Stromal cell of bone marrow (primary cell): ENCODE data around the gene FKBP4.

ENCODE experiments used
- DNase-seq: peaks from one replicate; pipeline ENCODE4 v3.0.0-alpha.2; 2012; ENCODE audit warnings: low read depth

Gene FKBP4

DNA sequence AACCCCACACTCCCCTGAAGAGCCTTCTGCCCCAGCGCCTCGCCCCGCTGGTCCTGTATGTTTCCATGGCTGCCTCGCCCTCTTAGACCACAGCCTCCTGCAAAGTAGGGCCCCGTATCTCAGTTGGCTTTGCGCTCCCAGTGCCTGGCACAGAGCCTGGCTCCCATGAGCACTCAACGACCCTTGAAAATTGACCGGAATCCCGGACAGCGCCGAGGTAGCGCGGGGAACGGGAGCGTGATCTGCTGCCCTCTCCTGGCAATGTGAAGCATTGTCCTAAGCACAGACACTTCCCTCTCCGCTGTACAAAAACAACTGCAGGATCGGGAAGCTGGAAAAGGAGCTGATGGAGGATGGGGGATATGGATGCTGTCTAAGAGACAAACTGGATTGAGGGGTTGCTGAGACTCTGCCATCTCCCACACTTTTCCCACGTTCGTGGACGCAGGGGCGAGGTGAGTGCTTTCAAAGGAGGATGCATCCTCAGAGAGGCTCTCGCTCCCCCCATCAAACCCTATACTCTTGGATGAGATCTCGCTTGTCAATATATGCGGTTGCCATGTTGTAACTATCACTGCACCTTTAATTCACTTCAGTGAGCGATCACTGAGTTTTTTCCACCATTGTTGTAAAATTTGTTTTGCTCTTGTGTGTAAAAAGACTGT lies 10.7 kb upstream of the FKBP4 start:
- DNase-seq = no peak

DNA sequence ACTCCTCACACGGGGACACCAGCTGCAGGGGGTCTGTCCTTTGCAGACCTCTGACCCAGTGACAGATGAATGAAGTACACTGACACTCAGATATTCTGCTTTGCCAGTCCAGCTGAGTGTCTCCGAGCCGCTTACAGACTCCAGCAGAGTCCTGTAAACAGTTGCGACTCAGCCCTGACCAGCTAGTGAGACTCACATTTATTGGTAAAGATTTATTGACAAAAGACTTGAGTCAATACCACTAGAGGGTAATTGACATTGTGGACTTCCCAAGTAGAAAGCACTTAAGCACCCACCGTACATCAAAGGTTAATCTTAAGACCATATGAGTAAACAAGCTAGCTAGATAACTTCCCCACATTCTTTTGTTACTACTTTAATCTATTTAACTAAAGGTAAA lies 9.8 kb upstream of the FKBP4 start:
- DNase-seq = no peak

DNA sequence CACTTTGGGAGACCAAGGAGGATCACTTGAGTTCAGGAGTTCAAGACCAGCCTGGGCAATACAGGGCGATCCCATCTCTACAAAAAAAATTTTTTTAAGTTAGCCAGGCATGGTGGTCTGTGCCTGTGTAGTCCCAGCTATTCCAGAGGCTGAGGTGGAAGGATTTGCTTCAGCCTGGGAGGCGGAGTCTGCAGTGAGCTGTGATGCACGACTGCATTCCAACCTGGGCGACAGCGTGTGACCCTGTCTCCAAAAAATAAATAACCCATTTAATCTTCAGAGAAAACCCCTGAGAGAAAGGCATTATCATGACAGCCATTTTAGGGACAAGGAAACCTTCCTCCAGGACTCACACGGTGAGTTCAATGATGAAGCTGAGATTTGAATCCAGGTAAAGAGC lies 3.7 kb upstream of the FKBP4 start:
- no peak for DNase-seq

GRCh38 chr12:2792671-2793500 lies 1.9 kb upstream of the FKBP4 start:
- no peak for DNase-seq

GRCh38 chr12:2793561-2793960 lies 1.2 kb upstream of the FKBP4 start:
- no peak for DNase-seq

DNA sequence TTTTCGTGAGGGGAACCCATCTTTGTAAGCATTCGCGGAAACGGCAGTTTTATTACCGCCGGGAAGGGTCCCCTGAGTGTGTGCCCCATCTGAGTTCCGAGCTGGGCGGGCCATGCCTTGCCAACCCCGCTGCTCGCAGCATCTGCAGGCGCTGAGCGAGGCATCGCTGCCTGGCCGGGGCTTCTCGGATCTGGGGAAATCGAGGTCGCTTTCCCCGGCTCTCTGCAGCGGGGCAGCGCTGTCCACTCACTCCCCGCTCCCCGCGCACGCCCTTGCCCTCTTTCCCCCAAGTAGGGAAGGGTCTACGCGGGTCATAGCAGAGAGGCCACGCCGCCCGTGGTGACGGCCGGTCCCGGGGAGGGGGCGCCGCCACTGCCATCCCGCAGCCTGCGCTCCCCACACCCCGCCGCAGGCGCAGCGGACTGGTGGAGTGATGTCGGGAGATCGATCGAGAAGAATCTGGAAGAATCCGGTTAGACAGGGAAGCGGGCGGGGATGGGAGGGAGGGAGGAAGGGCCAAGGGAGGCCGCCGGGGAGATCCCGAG lies 507 bp upstream of the FKBP4 start:
- no peak for DNase-seq

DNA sequence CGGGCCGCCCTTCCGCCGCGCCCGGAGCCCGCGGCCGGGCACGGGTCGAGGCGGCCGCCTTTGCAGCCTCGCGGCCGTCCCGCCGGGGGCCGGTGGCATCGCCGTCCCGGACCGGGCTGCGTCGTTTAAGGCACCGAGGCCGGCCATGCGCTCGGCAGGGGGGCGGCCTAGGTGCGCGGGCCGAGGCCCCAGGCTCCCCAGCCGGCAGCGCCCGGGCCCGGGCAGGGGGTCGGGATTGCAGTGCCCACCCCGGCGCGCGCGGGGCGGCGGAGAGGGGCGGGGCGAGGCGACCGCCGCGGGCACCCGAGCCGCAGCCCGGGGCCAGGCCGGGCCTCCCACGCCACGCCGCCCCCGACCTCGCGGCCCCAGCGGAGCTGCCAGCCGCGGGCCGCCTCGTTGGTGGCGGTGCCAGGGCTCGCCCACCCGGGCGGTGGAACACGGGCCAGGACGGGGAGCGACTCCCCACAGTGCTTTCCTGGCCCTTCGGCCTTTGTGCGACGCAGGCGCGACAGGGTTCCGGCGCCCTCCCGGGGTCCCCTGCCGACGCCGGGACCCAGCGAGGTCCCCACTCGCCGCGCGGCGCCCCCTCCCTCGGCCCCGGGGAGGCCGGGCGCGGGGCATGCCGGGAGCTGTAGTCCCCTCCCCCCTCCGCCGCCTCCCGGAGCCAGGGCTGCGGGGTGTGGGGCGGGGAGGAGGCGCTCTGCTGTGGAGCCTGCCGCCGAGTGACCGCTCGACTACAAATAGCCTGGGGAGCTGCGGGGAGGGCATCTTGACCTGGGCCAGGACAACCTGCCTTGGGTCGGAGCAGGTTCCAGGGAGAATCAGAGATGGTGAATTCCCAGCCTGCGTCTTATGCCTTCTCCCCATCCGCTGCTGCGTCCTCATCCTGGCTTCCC lies 769 bp downstream of the FKBP4 start:
- DNase-seq = peak; percentile 50

GRCh38 chr12:2796187-2796666 lies 1.5 kb downstream of the FKBP4 start:
- DNase-seq = no peak

- no peak for DNase-seq
These were observed 3.1 kb downstream of the FKBP4 start for GRCh38 chr12:2797721-2798418.

DNA sequence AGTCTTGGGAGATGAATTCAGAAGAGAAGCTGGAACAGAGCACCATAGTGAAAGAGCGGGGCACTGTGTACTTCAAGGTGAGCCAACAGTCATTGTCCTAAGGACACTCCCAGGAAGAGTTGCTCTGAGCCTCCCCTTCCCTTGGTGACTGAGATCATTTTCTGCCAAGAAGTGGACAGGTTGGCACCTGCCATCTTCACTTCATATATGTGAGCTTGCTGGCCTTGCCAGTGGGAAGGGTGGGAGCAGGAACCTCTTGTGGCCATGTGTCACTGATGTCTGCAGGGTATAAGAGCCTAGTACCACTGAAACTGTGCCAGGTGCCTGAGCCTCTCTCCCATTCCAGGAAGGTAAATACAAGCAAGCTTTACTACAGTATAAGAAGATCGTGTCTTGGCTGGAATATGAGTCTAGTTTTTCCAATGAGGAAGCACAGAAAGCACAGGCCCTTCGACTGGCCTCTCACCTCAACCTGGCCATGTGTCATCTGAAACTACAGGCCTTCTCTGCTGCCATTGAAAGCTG lies 5.3 kb downstream of the FKBP4 start:
- no peak for DNase-seq

DNA sequence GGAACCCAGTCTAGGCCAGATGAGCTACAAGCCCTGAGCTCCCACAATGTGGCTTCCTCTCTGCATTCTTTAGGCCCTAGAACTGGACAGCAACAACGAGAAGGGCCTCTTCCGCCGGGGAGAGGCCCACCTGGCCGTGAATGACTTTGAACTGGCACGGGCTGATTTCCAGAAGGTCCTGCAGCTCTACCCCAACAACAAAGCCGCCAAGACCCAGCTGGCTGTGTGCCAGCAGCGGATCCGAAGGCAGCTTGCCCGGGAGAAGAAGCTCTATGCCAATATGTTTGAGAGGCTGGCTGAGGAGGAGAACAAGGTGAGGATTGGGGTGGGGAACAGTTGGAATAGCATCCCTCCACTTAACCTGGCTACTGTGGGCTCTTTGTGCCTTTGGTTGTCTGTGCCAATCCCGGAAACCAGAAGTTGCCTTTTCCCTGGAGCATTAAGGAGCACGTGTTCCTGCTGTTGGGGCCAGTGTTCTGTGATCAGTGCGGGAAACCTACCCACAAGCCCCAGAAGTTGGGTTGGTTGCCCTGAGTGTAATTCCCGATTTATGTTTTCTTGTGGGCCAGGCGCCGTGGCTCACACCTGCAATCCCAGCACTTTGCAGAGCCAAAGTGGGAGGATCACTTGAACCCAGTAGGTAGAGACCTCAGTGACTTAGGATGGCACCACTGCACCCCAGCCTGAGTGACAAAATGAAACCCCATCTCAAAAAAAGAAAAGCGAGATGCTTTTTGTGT lies 6.4 kb downstream of the FKBP4 start:
- no peak for DNase-seq

GRCh38 chr12:2803635-2804392 lies 9.0 kb downstream of the FKBP4 start:
- DNase-seq = no peak

DNA sequence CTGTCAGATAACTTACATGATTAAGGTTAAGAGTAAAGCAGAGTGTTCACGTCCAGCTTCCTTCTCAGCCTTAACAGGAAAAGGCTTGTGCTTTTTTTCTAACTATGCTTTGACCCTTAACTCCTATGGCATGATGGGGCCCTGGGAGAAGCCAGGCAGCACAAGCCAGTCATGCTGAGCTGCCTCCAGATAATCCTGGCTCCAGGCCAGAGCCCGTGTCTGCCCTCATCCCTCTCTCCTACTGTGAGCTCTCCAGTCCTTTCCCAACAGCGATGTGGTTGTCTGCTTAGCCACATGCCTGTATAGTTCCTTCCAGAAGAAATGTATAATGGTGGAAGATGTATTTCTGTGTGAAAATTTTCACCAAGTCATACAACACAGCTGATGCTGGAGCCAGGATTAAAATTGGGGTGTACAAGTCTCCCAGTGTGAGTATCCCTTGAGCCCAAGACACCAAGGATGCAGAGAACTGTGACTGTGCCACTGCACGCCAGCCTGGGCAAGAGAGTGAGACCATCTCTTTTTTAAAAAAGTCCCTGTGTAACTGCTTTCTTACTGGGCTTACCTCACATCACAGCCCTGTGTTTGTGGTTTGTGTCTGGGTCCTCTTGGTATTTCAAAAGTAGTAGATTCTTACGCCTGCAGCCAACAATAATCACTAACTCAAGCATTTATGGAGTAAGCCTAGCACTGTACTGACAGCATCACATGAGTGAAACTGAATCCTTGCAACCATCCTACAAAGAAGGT lies 9.8 kb downstream of the FKBP4 start:
- DNase-seq = peak; percentile 66

- no peak for DNase-seq
These were observed 10.4 kb downstream of the FKBP4 start for GRCh38 chr12:2805143-2805520.

DNA sequence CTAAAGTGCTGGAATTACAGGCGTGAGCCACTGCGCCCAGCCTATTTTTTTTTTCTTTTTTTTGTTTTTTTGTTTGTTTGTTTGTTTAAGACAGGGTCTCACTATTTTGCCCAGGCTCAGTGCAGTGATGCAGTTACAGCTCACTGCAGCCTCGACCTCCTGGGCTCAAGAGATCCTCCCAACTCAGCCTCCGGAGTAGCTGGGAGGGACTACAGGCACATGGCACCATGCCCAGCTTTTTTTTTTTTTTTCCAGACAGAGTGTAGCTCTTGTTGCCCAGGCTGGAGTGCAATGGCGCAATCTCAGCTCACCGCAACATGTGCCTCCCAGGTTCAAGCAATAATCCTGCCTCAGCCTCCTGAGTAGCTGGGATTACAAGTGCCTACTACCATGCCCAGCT lies 11.9 kb downstream of the FKBP4 start:
- DNase-seq = no peak

GRCh38 chr12:2811801-2812200 lies 17.0 kb downstream of the FKBP4 start:
- DNase-seq = no peak

GRCh38 chr12:2812290-2813213 lies 17.8 kb downstream of the FKBP4 start, which contains the start of gene ITFG2:
ITFG2 (plus strand) TSS chr12:2812668; CDS start chr12:2812761, 93 bp downstream.
- peak; percentile 99 for DNase-seq
